Testis (tissue), 2 donors: Measurements from ENCODE around the gene NEK8.

Experiments used
- POLR2A ChIP-seq: fragments of 450-650 bp; IDR thresholded peaks from one replicate; pipeline ENCODE4 v1.6.1; 2017; ENCODE audit warnings: antibody characterized with exemption, mild to moderate bottlenecking, moderate library complexity
- TF ChIP-seq, protein P1 (sequence below), 3 experiments: fragments of 450-650 bp in 2 of 3; fragments of 200-600 bp in 1 of 3; sonication (generic) in 1 of 3; IDR thresholded peaks; one replicate each; pipeline ENCODE4 v1.5.1; 2016 to 2019; ENCODE audit warnings: antibody characterized with exemption in 3 of 3, mild to moderate bottlenecking in 2 of 3, moderate library complexity in 1 of 3

DNA sequence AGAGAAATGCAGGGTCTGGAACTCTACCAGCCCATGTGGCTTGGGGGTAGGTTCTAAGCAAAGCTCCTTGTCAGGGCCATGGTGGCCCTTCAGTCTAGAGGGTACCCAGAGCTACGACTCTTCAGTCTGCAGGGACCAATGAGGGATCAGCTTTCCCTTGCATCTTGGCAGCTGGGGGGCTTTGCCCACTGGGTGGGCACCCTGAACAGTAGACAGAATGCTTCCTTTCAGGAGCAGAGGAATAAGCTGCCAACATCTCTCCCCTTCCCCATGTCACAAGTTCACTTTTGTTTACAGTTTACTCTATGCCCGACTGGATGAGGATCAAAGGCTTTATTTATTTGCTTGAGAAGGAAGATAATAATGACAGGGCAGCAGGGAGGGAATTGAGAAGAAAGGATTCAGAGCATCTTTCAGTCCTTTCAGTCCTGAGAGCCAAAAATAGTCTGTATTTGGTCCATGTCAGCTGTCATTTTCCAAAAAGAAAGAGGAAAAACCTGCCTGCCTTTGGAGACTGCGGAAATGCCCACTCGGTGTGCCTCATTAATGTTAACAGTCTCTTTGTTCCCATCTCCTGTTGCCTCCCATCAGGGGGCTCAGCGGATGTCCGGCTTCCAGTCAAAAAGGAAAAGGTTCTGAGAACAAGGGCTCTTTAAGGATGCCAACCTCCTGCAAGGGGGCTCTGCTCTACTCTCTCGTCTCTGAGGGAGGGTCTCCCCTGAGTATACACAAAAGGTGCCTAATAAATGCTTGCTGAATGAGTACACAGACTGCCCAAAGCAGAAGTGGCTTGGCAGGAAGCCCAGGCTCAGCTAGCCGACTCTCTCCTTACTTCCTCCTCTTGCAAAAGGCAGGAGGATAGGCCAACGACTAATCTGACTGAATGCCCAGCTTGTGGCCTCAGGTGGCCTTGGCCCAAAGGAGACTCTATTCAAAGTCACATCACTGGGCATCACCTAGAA lies 32.3 kb downstream of the NEK8 start:
- TF ChIP-seq, protein P1, sequence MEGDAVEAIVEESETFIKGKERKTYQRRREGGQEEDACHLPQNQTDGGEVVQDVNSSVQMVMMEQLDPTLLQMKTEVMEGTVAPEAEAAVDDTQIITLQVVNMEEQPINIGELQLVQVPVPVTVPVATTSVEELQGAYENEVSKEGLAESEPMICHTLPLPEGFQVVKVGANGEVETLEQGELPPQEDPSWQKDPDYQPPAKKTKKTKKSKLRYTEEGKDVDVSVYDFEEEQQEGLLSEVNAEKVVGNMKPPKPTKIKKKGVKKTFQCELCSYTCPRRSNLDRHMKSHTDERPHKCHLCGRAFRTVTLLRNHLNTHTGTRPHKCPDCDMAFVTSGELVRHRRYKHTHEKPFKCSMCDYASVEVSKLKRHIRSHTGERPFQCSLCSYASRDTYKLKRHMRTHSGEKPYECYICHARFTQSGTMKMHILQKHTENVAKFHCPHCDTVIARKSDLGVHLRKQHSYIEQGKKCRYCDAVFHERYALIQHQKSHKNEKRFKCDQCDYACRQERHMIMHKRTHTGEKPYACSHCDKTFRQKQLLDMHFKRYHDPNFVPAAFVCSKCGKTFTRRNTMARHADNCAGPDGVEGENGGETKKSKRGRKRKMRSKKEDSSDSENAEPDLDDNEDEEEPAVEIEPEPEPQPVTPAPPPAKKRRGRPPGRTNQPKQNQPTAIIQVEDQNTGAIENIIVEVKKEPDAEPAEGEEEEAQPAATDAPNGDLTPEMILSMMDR (IDR thresholded peaks at IDR 0.05) = no peak
- no peak for TF ChIP-seq POLR2A
